ENCODE results near the gene TMEM9B.
"Not testable (repeated sequence)": the region's sequence is repeated elsewhere in the genome, so short reads cannot be mapped to it uniquely, and the experiment has no call there.

The TMEM9B gene

GRCh38 chr11:8988329-8989234 lies 24.3 kb upstream of the TMEM9B start:
- no peak for TF ChIP-seq CTCF (IDR thresholded peaks at IDR 0.05; ENCODE audit: extremely low read depth, missing control alignments)
- no peak for DNase-seq (ENCODE audit: low spot score)

GRCh38 chr11:8987446-8987845 lies 23.2 kb upstream of the TMEM9B start:
- DNase-seq (ENCODE audit: low spot score): no peak

GRCh38 chr11:8986772-8987171 lies 22.5 kb upstream of the TMEM9B start:
- DNase-seq (ENCODE audit: low spot score): not testable (repeated sequence)

More at GRCh38 chr11:8987446-8987845, 23.2 kb upstream of the TMEM9B start:
- no peak for TF ChIP-seq CTCF (IDR thresholded peaks at IDR 0.05; ENCODE audit: extremely low read depth, missing control alignments)

- no peak for DNase-seq (ENCODE audit: low spot score)
- no peak for TF ChIP-seq CTCF (IDR thresholded peaks at IDR 0.05; ENCODE audit: extremely low read depth, missing control alignments)
Observed at GRCh38 chr11:8985462-8985861, 21.2 kb upstream of the TMEM9B start.

GRCh38 chr11:8983552-8983951 lies 19.3 kb upstream of the TMEM9B start:
- DNase-seq (ENCODE audit: low spot score): no peak
- no peak for TF ChIP-seq CTCF (IDR thresholded peaks at IDR 0.05; ENCODE audit: extremely low read depth, missing control alignments)

GRCh38 chr11:8980485-8980884 lies 16.2 kb upstream of the TMEM9B start:
- TF ChIP-seq CTCF (IDR thresholded peaks at IDR 0.05; ENCODE audit: extremely low read depth, missing control alignments): no peak
- DNase-seq (ENCODE audit: low spot score): no peak

GRCh38 chr11:8979365-8979764 lies 15.1 kb upstream of the TMEM9B start:
- not testable (repeated sequence) for DNase-seq (ENCODE audit: low spot score)

- no peak for DNase-seq (ENCODE audit: low spot score)
- TF ChIP-seq CTCF (IDR thresholded peaks at IDR 0.05; ENCODE audit: extremely low read depth, missing control alignments): no peak
Observed at GRCh38 chr11:8973121-8973520, 8.9 kb upstream of the TMEM9B start.
